Activated CD8-positive, alpha-beta memory T cell treated with anti-CD3 and anti-CD28 coated beads, Interleukin-2, amount 50 U/mL, for 1 hour (primary cell): ENCODE measurements around the gene SOX9.

Experiments used
- DNase-seq: peaks from one replicate; pipeline ENCODE4 v3.0.0-alpha.2; 2020; ENCODE audit errors: extremely low read depth

Gene SOX9

DNA sequence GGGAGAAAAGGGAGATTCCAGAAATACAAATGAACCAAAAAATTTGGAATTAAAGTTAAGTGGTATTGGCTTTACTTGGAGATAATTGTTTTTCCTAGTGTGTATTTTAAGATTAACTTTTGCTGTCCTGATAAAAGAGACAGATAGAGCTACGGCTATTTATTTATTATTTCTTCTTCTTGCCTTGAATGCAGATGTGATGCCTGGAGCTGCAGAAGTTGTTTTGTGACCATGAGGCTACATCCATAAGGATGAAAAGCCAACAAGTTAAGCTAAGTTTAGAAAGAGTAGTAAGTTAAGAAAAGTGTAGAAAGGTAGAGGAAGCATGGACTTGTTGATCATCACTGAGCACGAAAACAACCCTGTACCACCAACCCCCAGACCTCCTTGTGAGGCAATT is 41.7 kb downstream of the SOX9 start:
- no peak for DNase-seq

DNA sequence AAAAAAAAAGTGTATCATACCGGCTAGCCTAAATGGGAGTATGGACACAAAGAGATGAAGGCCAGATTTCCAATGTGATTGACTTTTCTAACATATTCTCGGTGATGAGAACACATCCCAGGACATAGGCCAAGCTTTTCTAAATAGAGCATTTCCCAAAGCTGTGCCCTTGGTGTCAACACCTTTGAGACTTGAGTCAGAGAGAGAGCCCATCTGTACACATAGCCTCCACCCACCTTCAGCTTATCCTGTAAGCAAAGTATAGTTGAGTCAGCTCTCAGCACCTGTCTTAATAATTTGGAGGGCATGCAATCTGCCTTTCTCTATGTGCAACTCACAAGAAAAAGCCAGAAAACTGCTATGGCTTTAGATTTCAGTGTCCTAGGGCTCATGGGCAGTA is 42.7 kb downstream of the SOX9 start:
- no peak for DNase-seq

DNA sequence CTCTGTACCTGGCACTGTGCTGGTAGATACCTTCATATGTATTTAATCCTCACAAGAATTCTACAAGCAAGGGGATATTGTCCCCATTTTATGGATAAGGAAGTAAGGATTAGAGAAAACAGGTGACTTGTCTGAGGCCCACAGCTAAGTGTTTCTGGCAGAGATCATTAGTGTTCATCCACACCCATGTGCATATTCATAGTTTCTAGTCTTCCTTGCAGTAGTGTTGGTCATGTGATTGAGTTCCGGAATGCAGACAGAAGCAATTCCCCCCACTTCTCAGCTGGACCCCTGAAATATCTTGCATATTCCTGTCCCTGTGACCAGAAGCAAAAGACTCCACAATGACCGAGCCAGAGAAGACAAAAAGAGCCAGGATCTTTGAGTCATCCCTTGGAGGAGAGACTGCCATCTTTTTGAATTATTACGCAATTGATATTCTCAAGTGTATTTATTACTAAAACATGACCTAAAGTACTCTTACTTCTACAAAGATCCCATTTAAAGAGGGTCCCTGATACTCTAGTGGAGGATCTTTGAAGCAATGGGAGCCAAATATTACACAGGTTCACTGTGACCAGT is 43.4 kb downstream of the SOX9 start:
- no peak for DNase-seq

DNA sequence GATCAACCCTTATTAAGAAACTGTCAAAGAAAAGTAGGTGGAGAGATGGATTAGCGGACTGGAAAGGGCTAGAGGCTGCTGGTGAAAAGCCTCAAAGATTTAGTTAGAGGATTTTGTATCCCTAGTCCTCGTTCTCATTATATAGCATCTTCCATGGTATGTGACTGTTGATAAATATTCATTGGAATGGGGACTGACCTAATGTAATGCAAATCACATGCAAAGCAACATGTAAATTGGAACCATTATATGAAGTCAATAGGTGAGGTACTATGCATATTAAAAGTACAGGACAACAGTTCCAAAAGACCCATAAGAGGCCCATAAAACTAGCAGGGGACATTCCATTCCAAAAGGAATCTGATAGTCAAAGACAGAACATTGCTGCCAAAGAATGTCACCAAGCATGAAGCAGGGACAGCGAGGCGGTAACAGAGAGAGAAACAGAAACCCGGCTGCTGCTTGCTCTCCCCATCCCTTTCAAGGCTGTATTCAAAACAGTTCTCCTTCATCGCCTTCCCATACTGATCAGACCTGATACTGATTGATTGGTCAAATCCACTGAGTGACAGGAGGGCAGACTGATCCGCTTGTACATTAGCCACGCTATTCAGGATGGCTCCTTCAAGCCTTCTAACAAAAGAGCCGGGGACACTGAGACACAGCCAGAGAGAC is 44.5 kb downstream of the SOX9 start:
- no peak for DNase-seq

DNA sequence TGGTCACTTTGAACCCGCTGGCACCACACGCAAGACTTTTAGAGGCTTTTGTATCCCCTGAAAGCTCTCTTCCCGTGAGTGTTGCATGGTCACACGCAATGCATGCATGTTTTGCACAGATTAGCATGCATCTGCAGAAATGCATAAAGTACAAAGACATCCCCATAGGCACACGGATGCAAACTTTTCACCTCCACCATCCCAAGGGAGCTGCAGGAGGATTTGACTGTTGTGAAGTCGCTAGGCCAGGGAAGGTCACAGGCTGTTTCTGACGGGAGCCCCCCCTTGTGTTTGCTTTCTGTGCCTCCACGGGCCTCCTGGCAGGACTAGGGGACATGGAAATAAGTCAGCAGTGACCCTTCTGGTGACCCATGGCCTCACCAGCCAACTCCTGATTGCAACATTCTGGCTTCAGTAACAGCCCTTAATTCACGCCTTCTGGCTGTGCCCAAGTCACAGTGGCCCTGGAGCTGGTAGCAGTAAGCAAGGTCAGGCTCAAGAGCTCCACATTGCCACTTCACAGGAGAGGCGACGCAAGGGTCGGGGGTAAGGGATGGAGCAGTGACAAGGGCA is 45.1 kb downstream of the SOX9 start:
- no peak for DNase-seq

DNA sequence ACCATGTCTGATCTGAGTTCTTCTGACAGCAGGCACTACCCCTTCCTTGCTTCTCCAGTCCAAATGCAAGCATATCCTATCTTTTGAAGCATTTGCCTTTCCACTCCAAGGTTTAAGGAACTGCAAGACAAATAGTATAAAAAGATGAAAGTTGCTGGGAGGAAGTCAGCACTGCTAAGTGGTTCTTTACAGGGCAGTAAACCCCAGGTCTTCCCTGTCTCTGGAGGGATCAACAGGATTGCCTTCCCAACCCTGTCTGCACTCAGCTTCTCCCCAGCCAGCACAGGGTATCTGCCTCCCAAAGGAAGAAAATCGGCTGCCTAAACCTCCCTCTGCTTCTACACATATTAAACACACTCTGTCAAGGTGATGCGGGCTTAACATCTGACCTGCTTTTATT is 46.8 kb downstream of the SOX9 start:
- no peak for DNase-seq

DNA sequence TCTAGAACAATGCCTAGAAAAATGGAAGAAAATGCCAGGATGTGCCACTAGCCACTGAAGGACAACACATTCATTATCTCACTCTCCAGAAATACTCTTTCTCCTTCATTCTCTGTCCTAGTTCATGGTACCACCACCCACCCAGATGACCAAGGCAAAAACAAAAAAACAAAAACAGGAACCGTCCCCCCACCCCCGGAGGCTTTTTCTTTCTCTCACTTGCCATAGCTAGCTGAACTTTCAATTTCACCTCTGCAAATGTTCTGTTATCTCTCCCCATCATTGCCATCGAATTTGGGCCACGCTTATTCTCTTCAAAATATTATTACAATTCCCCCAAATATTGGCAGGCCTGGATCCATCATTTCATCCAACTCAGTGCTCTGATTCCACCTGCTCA is 49.0 kb downstream of the SOX9 start:
- DNase-seq, result no peak

DNA sequence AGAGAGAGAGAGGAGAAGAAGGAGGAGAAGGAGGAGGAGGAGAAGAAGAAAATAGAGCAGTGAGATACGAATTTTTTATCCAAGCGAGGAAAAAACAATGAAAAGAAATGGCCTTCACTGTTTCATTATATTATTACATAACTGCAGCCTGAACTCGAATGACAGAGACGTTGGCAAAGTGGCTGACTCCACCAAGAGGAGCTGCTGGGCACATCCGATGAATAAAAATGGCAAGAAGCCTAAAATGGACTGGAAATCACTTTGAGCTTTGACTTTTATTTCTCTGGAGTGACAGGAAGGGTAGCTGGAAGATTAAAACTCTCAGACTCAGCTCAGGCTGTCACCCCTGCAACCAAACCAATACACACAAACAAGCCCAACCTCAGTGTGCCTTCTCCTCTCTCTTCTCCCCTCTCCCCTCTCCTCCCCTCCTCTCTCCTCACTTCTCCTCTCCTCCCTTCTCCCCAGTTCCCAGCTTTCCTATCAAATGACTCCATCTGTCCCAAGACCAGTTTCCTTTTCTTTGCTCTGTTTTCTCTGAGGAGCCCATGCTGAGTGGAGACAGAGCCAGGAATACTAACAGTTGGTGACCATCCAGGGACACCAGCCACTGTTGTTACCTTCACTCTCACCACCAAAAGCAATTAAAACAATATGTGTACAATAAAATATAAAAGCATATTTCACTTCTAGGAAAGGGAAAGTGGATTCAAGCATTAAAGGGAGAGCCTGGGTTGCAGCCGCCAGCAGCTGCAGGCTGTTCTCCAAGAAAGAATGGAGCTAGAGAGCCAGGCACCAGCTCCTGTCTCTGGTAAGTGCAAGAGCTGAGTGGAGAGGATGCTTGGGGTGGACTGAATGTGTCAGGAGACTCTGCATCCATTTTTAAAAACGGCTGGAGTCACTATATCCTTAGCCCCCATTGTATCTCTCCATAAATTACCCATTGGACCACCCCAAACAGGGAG is 51.2 kb downstream of the SOX9 start:
- no peak for DNase-seq

DNA sequence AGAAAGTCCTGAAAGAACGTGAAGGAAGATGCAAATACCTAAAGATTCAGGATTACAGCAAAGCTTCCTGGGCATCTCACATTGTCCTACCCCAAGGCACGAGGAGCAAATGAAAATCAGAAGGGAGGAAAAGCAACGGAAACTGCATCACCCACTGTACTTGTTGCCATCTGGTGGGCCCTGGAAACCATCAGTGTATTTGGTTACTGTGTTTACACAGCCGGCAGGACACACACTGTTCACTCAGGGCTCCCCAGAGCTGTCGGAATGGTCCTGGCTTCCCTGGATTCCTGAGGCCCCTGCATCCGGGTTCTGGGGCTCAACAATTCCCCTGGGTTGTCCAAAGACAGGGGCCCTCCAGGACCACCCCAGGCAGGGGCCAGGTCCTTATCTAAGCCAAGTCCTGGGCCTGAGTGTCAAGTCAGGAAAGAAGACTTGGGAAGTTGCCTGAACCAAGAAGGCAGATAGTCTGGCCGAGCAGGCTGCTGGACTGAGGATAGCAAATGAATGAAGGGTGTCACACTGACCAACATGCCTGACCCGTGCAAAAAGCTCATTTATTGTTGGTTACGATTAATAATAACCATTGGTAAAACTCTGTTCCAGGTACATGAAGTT is 52.8 kb downstream of the SOX9 start:
- no peak for DNase-seq

DNA sequence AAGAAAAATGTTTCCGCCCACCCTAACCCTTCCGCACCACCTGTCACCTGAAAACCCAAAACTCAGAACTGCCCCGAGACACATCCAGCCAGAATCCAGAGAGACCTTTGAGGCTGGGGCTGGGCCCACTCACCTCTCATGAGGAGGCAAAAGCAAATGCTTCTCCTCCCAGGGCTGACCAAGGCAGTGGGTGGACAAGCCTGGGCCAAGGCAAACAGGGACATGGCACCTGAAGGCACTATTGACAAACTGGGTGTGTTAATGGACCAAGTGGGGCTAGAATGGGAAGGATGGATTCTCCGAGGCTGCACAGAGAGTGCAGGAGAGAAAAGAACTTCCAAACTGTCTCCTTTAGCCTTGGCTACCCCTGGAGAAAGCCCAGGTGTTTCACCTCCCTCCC is 54.4 kb downstream of the SOX9 start:
- no peak for DNase-seq
